Pancreas (tissue), 10 donors: ENCODE measurements around the gene TESK1. TPM values are rescaled to one million over a fixed set of nuclear protein-coding genes. Genes with fewer than 3 reads are reported as not detected.
"Not testable (repeated sequence)": the region's sequence is repeated elsewhere in the genome, so short reads cannot be mapped to it uniquely, and the experiment has no call there.

Experiments
- ATAC-seq, 4 donors: fragments of 200-7000 bp; cut with Tn5 transposase; one replicate each; pipeline versions ENCODE4 v1.8.0 to v1.9.1; 2020; ENCODE audit warnings: mild to moderate bottlenecking in 4 of 4, moderate library complexity in 4 of 4
- DNase-seq, 6 donors: peaks; one replicate each; pipeline ENCODE4 v3.0.0-alpha.2; 2020
- FAIRE-seq: peaks from 2 replicates; lab custom pipeline; 2012; peaks lifted over from hg19 to GRCh38; lab: Jason Lieb, UNC
- H3K27ac ChIP-seq, 4 donors: fragments of 200-600 bp; sonication (generic); 1 replicate in 3 of 4; 2 replicates in 1 of 4; pipeline versions ENCODE4 v1.5.0 to v1.8.0; 2020
- H3K27me3 ChIP-seq, 4 donors: fragments of 200-600 bp; one replicate each; pipeline ENCODE4 v1.8.0; 2021
- H3K36me3 ChIP-seq, 3 donors: fragments of 200-600 bp; sonication (generic) in 1 of 3; one replicate each; pipeline versions ENCODE4 v1.5.0 to v1.8.0; 2020 to 2021
- H3K4me1 ChIP-seq, 3 donors: fragments of 200-600 bp; one replicate each; pipeline ENCODE4 v1.8.0; 2021
- H3K4me3 ChIP-seq, 4 donors: fragments of 200-600 bp; sonication (generic) in 2 of 4; one replicate each; pipeline versions ENCODE4 v1.5.0 to v1.8.0; 2020 to 2021
- H3K9me3 ChIP-seq, 4 donors: fragments of 200-600 bp; one replicate each; pipeline ENCODE4 v1.8.0; 2021
- CTCF ChIP-seq, 4 donors: fragments of 200-600 bp; sonication (generic) in 3 of 4; IDR thresholded peaks; one replicate each; pipeline versions ENCODE4 v1.5.0 to v1.8.0; 2021; ENCODE audit warnings: antibody characterized with exemption in 4 of 4
- WGBS, 2 donors: extraction: QIAGEN DNeasy Blood & Tissue Kit; methylation state at CpG; one replicate each; pipeline ENCODE4 v1.1.7; 2013; 5-methylcytosine and 5-hydroxymethylcytosine counted together
- intact Hi-C, 3 donors: fragments of 100-400 bp; cut with DNase I; formaldehyde crosslinking; loops; one replicate each; pipeline versions ENCODE4 v1.11.1 to v1.14.2; 2022
- polyA plus RNA-seq, 2 donors: library from polyadenylated mRNA; stranded (reverse); fragments of 200-250 nt; gene quantifications; one replicate each; pipeline ENCODE4 v1.2.3, GENCODE V29; 2013
- total RNA-seq, 6 donors: library from RNA; stranded (reverse); fragmentation: NEBNext Ultra II Directional in 4 of 6; extraction: Animal tissue kit (Norgen Biotek cat#: 25700) in 4 of 6; gene quantifications; one replicate each; pipeline versions ENCODE4 v1.2.1 to v1.2.4, GENCODE V29; 2021 to 2023
- donor health status: healthy with polysubstance abuse.
- donor health status: DM: no; HTN: no; CAD: no; lungs with moderate emphysema.
- donor health status: DM: no; HTN: no; CAD: no.
- donor health status: control.
- donor health status: control.
- donor health status: Bipolar disorder and iron deficiency.
- donor health status: DM: yes; HTN: yes; CAD: no.
- donor health status: DM: no; HTN: no; CAD: no.
- donor health status: DM: no; HTN: no; CAD: no.
- donor health status: DM: yes; HTN: yes; CAD: no.

Gene TESK1
- total and polyA plus RNA-seq, 8 donors, result 12.1 to 56.6 (median 16.0) TPM

- 69 to 83% methylated on average over 1 of the region's 1 CpG for WGBS, 2 donors
- no peak for TF ChIP-seq CTCF (IDR thresholded peaks at IDR 0.05)
- ATAC-seq (no peak), DNase-seq (no peak), FAIRE-seq (no peak)
- Histone ChIP-seq H3K4me3 (no peak overlapping the region), H3K36me3 (no peaks in the 10 kb centered on the region), H3K4me1 (no peaks in the 10 kb centered on the region), H3K9me3 (no peaks in the 10 kb centered on the region), H3K27ac (no peak overlapping the region), H3K27me3 (no peaks in the 10 kb centered on the region)
- intact Hi-C loops, result loop anchor here in 1 of 3 donors (10.0 kb wide), 1 partner anchor 65 kb away; no protein-coding TSS in a partner anchor
These were observed 34.6 kb downstream of the TESK1 start for GRCh38 chr9:35639631-35640030.

- intact Hi-C loops, result loop anchor here in 1 of 3 donors (10.0 kb wide), 1 partner anchor 64 kb away; no protein-coding TSS in a partner anchor
- not testable (repeated sequence) for H3K4me3 ChIP-seq
- 94 to 96% methylated on average over 15 of the region's 15 CpGs for WGBS, 2 donors
These were observed 35.4 kb downstream of the TESK1 start for GRCh38 chr9:35640431-35640830.

GRCh38 chr9:35641478-35641877 is 36.4 kb downstream of the TESK1 start:
- not testable (repeated sequence) for DNase-seq, H3K36me3 ChIP-seq, H3K4me1 ChIP-seq, H3K27me3 ChIP-seq, FAIRE-seq, H3K27ac ChIP-seq, H3K4me3 ChIP-seq, H3K9me3 ChIP-seq, ATAC-seq
- intact Hi-C loops, result loop anchor here in 1 of 3 donors (10.0 kb wide), 1 partner anchor 63 kb away; no protein-coding TSS in a partner anchor
- 91 to 95% methylated on average over 3 of the region's 3 CpGs for WGBS, 2 donors

More at GRCh38 chr9:35640431-35640830, 35.4 kb downstream of the TESK1 start:
- H3K4me1 ChIP-seq, H3K27ac ChIP-seq, H3K27me3 ChIP-seq, H3K36me3 ChIP-seq, H3K9me3 ChIP-seq, ATAC-seq, FAIRE-seq: not testable (repeated sequence)
- peak in 1 of 6 donors; percentile 23 for DNase-seq

GRCh38 chr9:35643046-35643445 is 38.0 kb downstream of the TESK1 start:
- ATAC-seq (no peak), FAIRE-seq (no peak), DNase-seq (peak in 1 of 6 donors; percentile 16)
- Histone ChIP-seq H3K27me3 (no peaks in the 10 kb centered on the region), H3K4me3 (no peak overlapping the region), H3K4me1 (peaks cover 0 to 6% (median 0%) of the 10 kb centered on the region in 3 donors), H3K9me3 (no peaks in the 10 kb centered on the region), H3K27ac (no peak overlapping the region), H3K36me3 (no peaks in the 10 kb centered on the region)
- TF ChIP-seq CTCF (IDR thresholded peaks at IDR 0.05), result no peak
- 85 to 89% methylated on average over 12 of the region's 12 CpGs for WGBS, 2 donors
- intact Hi-C loops, result loop anchor here in 1 of 3 donors (10.0 kb wide), 1 partner anchor 62 kb away; no protein-coding TSS in a partner anchor

- peak overlapping the region; percentile 30 to 67 (median 48) for H3K4me3 ChIP-seq
- ATAC-seq, H3K9me3 ChIP-seq, H3K27me3 ChIP-seq, H3K4me1 ChIP-seq, H3K36me3 ChIP-seq, FAIRE-seq: not testable (repeated sequence)
- intact Hi-C loops, result loop anchor here in 1 of 3 donors (10.0 kb wide), 1 partner anchor 59 kb away; no protein-coding TSS in a partner anchor
- peak overlapping the region; percentile 72 to 94 (median 82) for H3K27ac ChIP-seq
- WGBS, 2 donors, result 25 to 33% methylated on average over 10 of the region's 10 CpGs
- DNase-seq, result peak in 1 of 6 donors; percentile 40
These were observed 40.7 kb downstream of the TESK1 start for GRCh38 chr9:35645736-35646135.

- DNase-seq (peak in 5 of 6 donors; percentile 50 to 66 (median 60)), ATAC-seq (peak; percentile 57 to 73 (median 66)), FAIRE-seq (no peak)
- peak overlapping the region; percentile 72 to 94 (median 82) for H3K27ac ChIP-seq
- no peaks in the 10 kb centered on the region for H3K9me3 ChIP-seq
- no peaks in the 10 kb centered on the region for H3K36me3 ChIP-seq
- H3K4me3 ChIP-seq, result peak overlapping the region; percentile 30 to 67 (median 48)
- no peaks in the 10 kb centered on the region for H3K27me3 ChIP-seq
- peaks cover 0 to 6% (median 0%) of the 10 kb centered on the region in 3 donors for H3K4me1 ChIP-seq
- WGBS, 2 donors, result 0% methylated on average over 11 of the region's 11 CpGs
- intact Hi-C loops, result loop anchor here in 1 of 3 donors (10.0 kb wide), 1 partner anchor 59 kb away; no protein-coding TSS in a partner anchor
- no peak for TF ChIP-seq CTCF (IDR thresholded peaks at IDR 0.05)
These were observed 41.1 kb downstream of the TESK1 start for GRCh38 chr9:35646153-35646532.
